HFFc6 (cell line): ENCODE data around the gene BLMH. TPM values are rescaled to one million over a fixed set of nuclear protein-coding genes. Genes with fewer than 3 reads are reported as not detected.
A peak's percentile ranks its signal among the peaks of the same experiment; 100 is the strongest.

ENCODE experiments used
- DNase-seq: peaks from one replicate; pipeline ENCODE4 v3.0.0-alpha.2; 2018
- H3K27ac Mint-ChIP-seq: 2 replicates; pipeline ENCODE4 v1.8.0; 2020; ENCODE audit warnings: mild to moderate bottlenecking, mixed read lengths
- H3K27me3 Mint-ChIP-seq: 2 replicates; pipeline ENCODE4 v1.8.0; 2021; ENCODE audit warnings: mild to moderate bottlenecking, moderate library complexity, mixed read lengths; ENCODE audit not compliant: insufficient read depth
- H3K36me3 Mint-ChIP-seq: 2 replicates; pipeline ENCODE4 v1.8.0; 2021; ENCODE audit warnings: low read depth, mixed read lengths
- H3K4me1 Mint-ChIP-seq: 2 replicates; pipeline ENCODE4 v1.8.0; 2020; ENCODE audit warnings: low read depth, mixed read lengths
- H3K4me3 Mint-ChIP-seq: 2 replicates; pipeline ENCODE4 v1.8.0; 2020; ENCODE audit warnings: mild to moderate bottlenecking, moderate library complexity, mixed read lengths
- H3K9me3 Mint-ChIP-seq: 2 replicates; pipeline ENCODE4 v1.8.0; 2020; ENCODE audit warnings: mild to moderate bottlenecking, mixed read lengths
- total RNA-seq, 6 experiments: library from RNA; stranded (reverse); fragmentation: NEBNext Ultra II Directional; extraction: Animal tissue kit (Norgen Biotek cat#: 25700); gene quantifications; 2 replicates in 1 of 6; 3 replicates in 5 of 6; pipeline ENCODE4 v1.2.3, GENCODE V29; 2021
- TF ChIP-seq, protein P1 (sequence below): fragments of 200-600 bp; sonication (generic); IDR thresholded peaks from 2 replicates; pipeline ENCODE4 v1.5.0; 2021; ENCODE audit warnings: antibody characterized with exemption, mild to moderate bottlenecking

Gene BLMH
- total RNA-seq, 6 experiments from 2014 or later: 20.0 to 24.6 (median 22.4) TPM

DNA sequence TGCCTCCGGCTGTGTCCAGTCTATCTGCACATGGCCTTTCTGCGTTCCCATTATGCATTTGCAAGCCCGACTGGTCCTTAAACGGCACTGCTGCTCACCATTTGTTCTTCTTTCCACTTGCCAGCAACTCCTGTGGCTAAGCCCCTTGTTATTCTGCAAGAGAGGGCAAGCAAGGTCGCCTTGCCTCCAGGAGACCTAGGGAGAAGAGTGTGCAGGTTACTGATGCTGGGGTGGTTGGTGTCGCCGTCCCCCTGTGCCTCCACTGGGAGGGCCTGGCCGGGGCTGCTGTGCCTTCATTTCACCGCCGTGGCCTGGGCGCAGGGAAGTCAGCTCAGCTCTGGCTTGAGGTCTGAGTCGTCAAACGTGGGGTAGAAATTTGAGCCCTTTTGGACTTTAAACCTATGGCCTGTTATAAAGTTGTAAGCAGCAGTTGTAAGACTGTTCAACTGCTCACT lies 69.0 kb downstream of the BLMH start:
- DNase-seq: no peak
- Mint-ChIP-seq H3K27ac (no peak overlapping the region), H3K36me3 (no peaks in the 10 kb centered on the region), H3K9me3 (no peaks in the 10 kb centered on the region), H3K27me3 (peaks cover 33% of the 10 kb centered on the region), H3K4me1 (0 out of 2 replicates have a peak, but pooled peaks cover 7% of the 10 kb centered on the region), H3K4me3 (no peak overlapping the region)
- TF ChIP-seq, protein P1, sequence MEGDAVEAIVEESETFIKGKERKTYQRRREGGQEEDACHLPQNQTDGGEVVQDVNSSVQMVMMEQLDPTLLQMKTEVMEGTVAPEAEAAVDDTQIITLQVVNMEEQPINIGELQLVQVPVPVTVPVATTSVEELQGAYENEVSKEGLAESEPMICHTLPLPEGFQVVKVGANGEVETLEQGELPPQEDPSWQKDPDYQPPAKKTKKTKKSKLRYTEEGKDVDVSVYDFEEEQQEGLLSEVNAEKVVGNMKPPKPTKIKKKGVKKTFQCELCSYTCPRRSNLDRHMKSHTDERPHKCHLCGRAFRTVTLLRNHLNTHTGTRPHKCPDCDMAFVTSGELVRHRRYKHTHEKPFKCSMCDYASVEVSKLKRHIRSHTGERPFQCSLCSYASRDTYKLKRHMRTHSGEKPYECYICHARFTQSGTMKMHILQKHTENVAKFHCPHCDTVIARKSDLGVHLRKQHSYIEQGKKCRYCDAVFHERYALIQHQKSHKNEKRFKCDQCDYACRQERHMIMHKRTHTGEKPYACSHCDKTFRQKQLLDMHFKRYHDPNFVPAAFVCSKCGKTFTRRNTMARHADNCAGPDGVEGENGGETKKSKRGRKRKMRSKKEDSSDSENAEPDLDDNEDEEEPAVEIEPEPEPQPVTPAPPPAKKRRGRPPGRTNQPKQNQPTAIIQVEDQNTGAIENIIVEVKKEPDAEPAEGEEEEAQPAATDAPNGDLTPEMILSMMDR: no peak

DNA sequence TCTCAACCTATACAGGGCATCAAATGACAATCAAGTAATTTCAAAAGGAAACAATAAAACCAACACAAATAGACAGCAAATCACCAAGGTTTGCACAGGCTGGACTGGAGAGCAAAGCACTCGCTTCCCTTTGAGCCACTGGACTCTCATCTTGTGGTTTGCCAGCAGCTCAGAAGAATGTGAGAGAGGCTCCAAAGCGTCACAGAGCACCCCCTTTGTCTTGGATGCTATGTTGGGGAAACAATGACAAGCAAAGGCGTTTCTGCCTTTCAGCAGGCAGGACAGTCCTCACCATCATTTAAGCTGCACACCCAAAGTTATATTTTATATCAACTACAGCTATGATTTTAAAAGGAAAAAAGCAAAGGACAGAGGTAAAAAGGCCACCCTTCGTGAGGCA lies 69.5 kb downstream of the BLMH start:
- H3K4me1 Mint-ChIP-seq: 0 out of 2 replicates have a peak, but pooled peaks cover 7% of the 10 kb centered on the region
- DNase-seq: peak; percentile 6
- no peak overlapping the region for H3K4me3 Mint-ChIP-seq
- H3K27ac Mint-ChIP-seq: no peak overlapping the region
- no peaks in the 10 kb centered on the region for H3K36me3 Mint-ChIP-seq
- TF ChIP-seq, protein P1: no peak
- peaks cover 35% of the 10 kb centered on the region for H3K27me3 Mint-ChIP-seq
- no peaks in the 10 kb centered on the region for H3K9me3 Mint-ChIP-seq

DNA sequence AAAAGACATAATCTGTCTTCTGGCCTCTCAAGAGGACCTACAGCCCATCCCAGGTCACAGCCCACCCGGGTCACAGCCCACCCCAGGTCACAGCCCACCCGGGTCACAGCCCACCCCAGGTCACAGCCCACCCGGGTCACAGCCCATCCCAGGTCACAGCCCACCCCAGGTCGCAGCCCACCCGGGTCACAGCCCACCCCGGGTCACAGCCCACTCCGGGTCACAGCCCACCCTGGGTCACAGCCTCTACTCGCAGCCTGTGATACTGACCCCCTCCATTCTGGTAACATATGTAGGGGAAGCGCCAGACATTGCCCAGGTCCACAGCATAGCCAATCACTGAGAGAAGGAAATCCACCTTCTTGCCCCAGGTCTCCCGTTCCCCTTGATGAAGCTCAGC lies 70.4 kb downstream of the BLMH start:
- Mint-ChIP-seq H3K4me1 (0 out of 2 replicates have a peak, but pooled peaks cover 7% of the 10 kb centered on the region), H3K27me3 (peaks cover 38% of the 10 kb centered on the region), H3K4me3 (no peak overlapping the region), H3K27ac (no peak overlapping the region), H3K36me3 (no peaks in the 10 kb centered on the region), H3K9me3 (no peaks in the 10 kb centered on the region)
- TF ChIP-seq, protein P1: no peak
- no peak for DNase-seq

DNA sequence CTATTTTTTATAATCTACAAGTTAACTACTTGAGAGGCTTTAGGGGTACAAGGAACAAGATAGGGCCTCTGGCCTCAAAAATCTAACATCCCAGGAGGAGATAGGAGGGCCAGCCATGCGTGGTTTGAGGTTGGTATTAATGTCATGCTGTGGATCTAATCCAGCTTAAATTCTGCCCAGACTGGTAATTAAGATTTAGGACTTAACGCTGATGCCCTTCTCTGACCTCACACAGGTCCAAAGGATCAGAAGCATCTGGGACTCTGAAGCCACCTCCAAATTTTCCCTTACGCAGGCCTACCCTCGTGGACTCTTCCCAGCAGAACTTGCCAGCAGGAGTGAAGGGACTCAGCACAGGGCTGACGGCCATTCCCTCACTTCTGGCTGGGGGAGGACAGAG lies 71.3 kb downstream of the BLMH start:
- TF ChIP-seq, protein P1: no peak
- Mint-ChIP-seq H3K9me3 (no peaks in the 10 kb centered on the region), H3K4me3 (no peak overlapping the region), H3K36me3 (no peaks in the 10 kb centered on the region), H3K27ac (no peak overlapping the region), H3K27me3 (peaks cover 29% of the 10 kb centered on the region), H3K4me1 (no peaks in the 10 kb centered on the region)
- no peak for DNase-seq

DNA sequence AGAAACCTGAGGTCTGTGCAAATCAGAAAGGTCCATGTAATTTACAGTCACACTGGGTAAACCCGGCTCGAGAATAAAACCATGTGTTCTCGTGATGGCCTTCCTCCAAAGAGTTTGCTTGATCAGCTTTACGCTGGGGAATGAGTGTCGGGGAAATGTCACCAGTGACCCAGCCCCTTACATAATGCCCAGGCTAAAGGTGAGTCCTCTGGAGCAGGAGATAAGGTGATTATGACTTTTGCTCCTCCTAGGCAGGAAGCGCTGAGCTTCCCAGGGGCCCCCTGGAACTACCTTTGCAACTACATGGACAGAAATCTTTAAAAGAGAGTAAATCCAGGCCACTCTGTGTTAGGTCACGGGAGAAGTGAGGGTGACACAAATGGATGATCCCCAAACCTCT lies 71.9 kb downstream of the BLMH start:
- TF ChIP-seq, protein P1: no peak
- Mint-ChIP-seq H3K4me3 (no peak overlapping the region), H3K36me3 (no peaks in the 10 kb centered on the region), H3K27ac (no peak overlapping the region), H3K9me3 (no peaks in the 10 kb centered on the region), H3K4me1 (no peaks in the 10 kb centered on the region), H3K27me3 (peaks cover 27% of the 10 kb centered on the region)
- no peak for DNase-seq

DNA sequence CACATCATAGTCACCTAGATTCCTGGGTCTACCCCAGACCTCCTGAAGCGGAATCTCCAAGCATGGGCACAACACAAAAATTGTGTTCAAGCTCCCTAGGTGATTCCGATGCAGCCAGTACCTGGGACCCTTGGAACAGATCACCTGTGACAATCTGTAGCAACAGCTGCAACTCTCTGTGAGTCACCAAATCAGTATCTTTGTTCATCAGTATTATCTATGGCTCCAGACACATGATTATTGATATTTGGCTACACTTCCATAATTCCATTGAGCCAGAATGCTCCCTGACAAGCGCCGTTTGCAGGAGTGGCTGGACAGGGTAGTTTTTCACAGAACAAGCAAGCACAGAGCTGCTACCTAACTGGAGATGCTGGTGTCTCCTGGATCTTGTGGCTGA lies 72.4 kb downstream of the BLMH start:
- H3K27ac Mint-ChIP-seq: no peak overlapping the region
- no peaks in the 10 kb centered on the region for H3K4me1 Mint-ChIP-seq
- no peaks in the 10 kb centered on the region for H3K36me3 Mint-ChIP-seq
- H3K27me3 Mint-ChIP-seq: peaks cover 24% of the 10 kb centered on the region
- no peaks in the 10 kb centered on the region for H3K9me3 Mint-ChIP-seq
- DNase-seq: no peak
- H3K4me3 Mint-ChIP-seq: no peak overlapping the region
- TF ChIP-seq, protein P1: no peak
